NB4 (cell line): ENCODE measurements around the gene UQCR10.

ENCODE experiments used
- POLR2A ChIP-seq: IDR thresholded peaks from 2 replicates; pipeline ENCODE4 v1.6.1; 2011; ENCODE audit warnings: mild to moderate bottlenecking; ENCODE audit not compliant: insufficient read length; ENCODE audit errors: extremely low read depth
- TF ChIP-seq, protein P1 (sequence below): IDR thresholded peaks from one replicate; pipeline ENCODE4 v1.5.1; 2012; ENCODE audit warnings: low read depth, low read length
- TF ChIP-seq, protein P2 (sequence below): IDR thresholded peaks from 2 replicates; pipeline ENCODE4 v1.6.1; 2011; ENCODE audit warnings: low read depth, low read length

DNA sequence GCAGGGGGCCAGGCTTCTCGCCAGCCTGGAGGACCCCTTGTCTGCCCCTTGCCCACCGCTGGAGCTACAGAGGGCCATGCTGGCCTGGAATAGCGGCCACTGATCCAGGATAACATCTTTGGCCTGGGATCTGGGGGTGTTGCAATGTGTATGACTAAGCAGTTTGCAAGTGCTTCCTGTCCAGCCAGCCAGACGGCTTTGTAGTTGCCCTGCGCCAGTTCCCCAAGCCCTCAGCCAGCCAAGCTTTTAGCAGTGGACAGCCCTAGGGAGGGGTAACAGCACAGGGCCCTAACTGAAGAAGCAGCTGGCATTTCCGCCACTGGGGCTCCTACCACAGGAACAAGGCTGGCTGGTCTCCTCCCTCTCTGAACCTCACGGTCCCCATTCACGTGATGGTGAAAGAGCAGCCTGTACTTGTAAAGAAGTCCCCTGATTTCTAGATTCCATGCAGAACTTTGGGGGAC, 32.1 kb downstream of the UQCR10 start:
- TF ChIP-seq, protein P1, sequence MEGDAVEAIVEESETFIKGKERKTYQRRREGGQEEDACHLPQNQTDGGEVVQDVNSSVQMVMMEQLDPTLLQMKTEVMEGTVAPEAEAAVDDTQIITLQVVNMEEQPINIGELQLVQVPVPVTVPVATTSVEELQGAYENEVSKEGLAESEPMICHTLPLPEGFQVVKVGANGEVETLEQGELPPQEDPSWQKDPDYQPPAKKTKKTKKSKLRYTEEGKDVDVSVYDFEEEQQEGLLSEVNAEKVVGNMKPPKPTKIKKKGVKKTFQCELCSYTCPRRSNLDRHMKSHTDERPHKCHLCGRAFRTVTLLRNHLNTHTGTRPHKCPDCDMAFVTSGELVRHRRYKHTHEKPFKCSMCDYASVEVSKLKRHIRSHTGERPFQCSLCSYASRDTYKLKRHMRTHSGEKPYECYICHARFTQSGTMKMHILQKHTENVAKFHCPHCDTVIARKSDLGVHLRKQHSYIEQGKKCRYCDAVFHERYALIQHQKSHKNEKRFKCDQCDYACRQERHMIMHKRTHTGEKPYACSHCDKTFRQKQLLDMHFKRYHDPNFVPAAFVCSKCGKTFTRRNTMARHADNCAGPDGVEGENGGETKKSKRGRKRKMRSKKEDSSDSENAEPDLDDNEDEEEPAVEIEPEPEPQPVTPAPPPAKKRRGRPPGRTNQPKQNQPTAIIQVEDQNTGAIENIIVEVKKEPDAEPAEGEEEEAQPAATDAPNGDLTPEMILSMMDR, result no peak
- TF ChIP-seq, protein P2, sequence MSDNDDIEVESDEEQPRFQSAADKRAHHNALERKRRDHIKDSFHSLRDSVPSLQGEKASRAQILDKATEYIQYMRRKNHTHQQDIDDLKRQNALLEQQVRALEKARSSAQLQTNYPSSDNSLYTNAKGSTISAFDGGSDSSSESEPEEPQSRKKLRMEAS, result peak; percentile 57
- no peak for TF ChIP-seq POLR2A
